Stimulated activated naive CD8-positive, alpha-beta T cell treated with anti-CD3 and anti-CD28 coated beads, Interleukin-15, Interleukin-2, amounts not matched to agents 100 ng/mL and 50 ng/mL, for 24 hours (primary cell): ENCODE data around the gene APBA2.
A peak's percentile ranks its signal among the peaks of the same experiment; 100 is the strongest.
"Not testable (repeated sequence)": the region's sequence is repeated elsewhere in the genome, so short reads cannot be mapped to it uniquely, and the experiment has no call there.

Experiments used
- H3K27ac Mint-ChIP-seq: one replicate; pipeline ENCODE4 v1.8.0; 2021; ENCODE audit warnings: mild to moderate bottlenecking, mixed read lengths
- H3K27me3 Mint-ChIP-seq: one replicate; pipeline ENCODE4 v1.8.0; 2021; ENCODE audit warnings: mixed read lengths
- H3K36me3 Mint-ChIP-seq: one replicate; pipeline ENCODE4 v1.8.0; 2021; ENCODE audit warnings: low read depth, mixed read lengths
- H3K4me1 Mint-ChIP-seq: one replicate; pipeline ENCODE4 v1.8.0; 2021; ENCODE audit warnings: low read depth, mixed read lengths
- H3K4me3 Mint-ChIP-seq: one replicate; pipeline ENCODE4 v1.8.0; 2021; ENCODE audit warnings: mild to moderate bottlenecking, mixed read lengths
- H3K9me3 Mint-ChIP-seq: one replicate; pipeline ENCODE4 v1.8.0; 2021; ENCODE audit warnings: mixed read lengths

APBA2 gene

GRCh38 chr15:29097971-29098370 lies 212.2 kb downstream of the APBA2 start:
- no peak overlapping the region for H3K27ac Mint-ChIP-seq
- no peaks in the 10 kb centered on the region for H3K36me3 Mint-ChIP-seq
- H3K4me1 Mint-ChIP-seq, result no peaks in the 10 kb centered on the region
- no peaks in the 10 kb centered on the region for H3K9me3 Mint-ChIP-seq
- H3K27me3 Mint-ChIP-seq, result no peaks in the 10 kb centered on the region
- H3K4me3 Mint-ChIP-seq, result no peak overlapping the region

- Mint-ChIP-seq H3K36me3 (no peaks in the 10 kb centered on the region), H3K27me3 (no peaks in the 10 kb centered on the region), H3K4me3 (no peak overlapping the region), H3K27ac (no peak overlapping the region), H3K9me3 (no peaks in the 10 kb centered on the region), H3K4me1 (no peaks in the 10 kb centered on the region)
These were observed 212.9 kb downstream of the APBA2 start for GRCh38 chr15:29098652-29099051.

GRCh38 chr15:29099131-29099880 lies 213.5 kb downstream of the APBA2 start:
- Mint-ChIP-seq H3K27ac (no peak overlapping the region), H3K36me3 (no peaks in the 10 kb centered on the region), H3K9me3 (no peaks in the 10 kb centered on the region), H3K27me3 (no peaks in the 10 kb centered on the region), H3K4me3 (no peak overlapping the region), H3K4me1 (no peaks in the 10 kb centered on the region)

- Mint-ChIP-seq H3K4me1 (no peaks in the 10 kb centered on the region), H3K36me3 (no peaks in the 10 kb centered on the region), H3K9me3 (no peaks in the 10 kb centered on the region), H3K4me3 (no peak overlapping the region), H3K27ac (no peak overlapping the region), H3K27me3 (no peaks in the 10 kb centered on the region)
These were observed 214.8 kb downstream of the APBA2 start for GRCh38 chr15:29100486-29101000.

GRCh38 chr15:29101491-29101890 lies 215.7 kb downstream of the APBA2 start:
- H3K4me3 Mint-ChIP-seq, result no peak overlapping the region
- H3K9me3 Mint-ChIP-seq, result no peaks in the 10 kb centered on the region
- peaks cover 5% of the 10 kb centered on the region for H3K36me3 Mint-ChIP-seq
- no peak overlapping the region for H3K27ac Mint-ChIP-seq
- no peaks in the 10 kb centered on the region for H3K27me3 Mint-ChIP-seq
- H3K4me1 Mint-ChIP-seq, result no peaks in the 10 kb centered on the region

- not testable (repeated sequence) for H3K27me3 Mint-ChIP-seq, H3K4me3 Mint-ChIP-seq, H3K27ac Mint-ChIP-seq, H3K36me3 Mint-ChIP-seq, H3K9me3 Mint-ChIP-seq, H3K4me1 Mint-ChIP-seq
These were observed 216.5 kb downstream of the APBA2 start for GRCh38 chr15:29102173-29102794.

GRCh38 chr15:29102911-29103823 lies 217.4 kb downstream of the APBA2 start:
- H3K27me3 Mint-ChIP-seq, result no peaks in the 10 kb centered on the region
- H3K9me3 Mint-ChIP-seq, result no peaks in the 10 kb centered on the region
- no peaks in the 10 kb centered on the region for H3K4me1 Mint-ChIP-seq
- H3K4me3 Mint-ChIP-seq, result no peak overlapping the region
- H3K27ac Mint-ChIP-seq, result no peak overlapping the region
- H3K36me3 Mint-ChIP-seq, result peaks cover 5% of the 10 kb centered on the region

- Mint-ChIP-seq H3K27me3 (no peaks in the 10 kb centered on the region), H3K36me3 (peaks cover 5% of the 10 kb centered on the region), H3K27ac (peak overlapping the region; percentile 16), H3K4me1 (no peaks in the 10 kb centered on the region), H3K9me3 (no peaks in the 10 kb centered on the region), H3K4me3 (no peak overlapping the region)
These were observed 218.2 kb downstream of the APBA2 start for GRCh38 chr15:29103824-29104565.

GRCh38 chr15:29104566-29104880 lies 218.7 kb downstream of the APBA2 start:
- no peaks in the 10 kb centered on the region for H3K9me3 Mint-ChIP-seq
- no peak overlapping the region for H3K27ac Mint-ChIP-seq
- H3K27me3 Mint-ChIP-seq, result no peaks in the 10 kb centered on the region
- H3K4me3 Mint-ChIP-seq, result no peak overlapping the region
- no peaks in the 10 kb centered on the region for H3K4me1 Mint-ChIP-seq
- peaks cover 5% of the 10 kb centered on the region for H3K36me3 Mint-ChIP-seq

- Mint-ChIP-seq H3K4me1 (no peaks in the 10 kb centered on the region), H3K9me3 (no peaks in the 10 kb centered on the region), H3K4me3 (no peak overlapping the region), H3K27ac (no peak overlapping the region), H3K36me3 (peaks cover 5% of the 10 kb centered on the region), H3K27me3 (no peaks in the 10 kb centered on the region)
These were observed 219.5 kb downstream of the APBA2 start for GRCh38 chr15:29105151-29105854.

- H3K4me1 Mint-ChIP-seq, result no peaks in the 10 kb centered on the region
- H3K27me3 Mint-ChIP-seq, result no peaks in the 10 kb centered on the region
- H3K36me3 Mint-ChIP-seq, result peaks cover 5% of the 10 kb centered on the region
- H3K4me3 Mint-ChIP-seq, result no peak overlapping the region
- H3K9me3 Mint-ChIP-seq, result no peaks in the 10 kb centered on the region
- H3K27ac Mint-ChIP-seq, result no peak overlapping the region
These were observed 220.3 kb downstream of the APBA2 start for GRCh38 chr15:29106116-29106515.

- Mint-ChIP-seq H3K36me3 (peaks cover 5% of the 10 kb centered on the region), H3K9me3 (no peaks in the 10 kb centered on the region), H3K27ac (no peak overlapping the region), H3K4me1 (no peaks in the 10 kb centered on the region), H3K27me3 (no peaks in the 10 kb centered on the region), H3K4me3 (no peak overlapping the region)
These were observed 220.9 kb downstream of the APBA2 start for GRCh38 chr15:29106551-29107290.

GRCh38 chr15:29107291-29107890 lies 221.6 kb downstream of the APBA2 start:
- H3K4me3 Mint-ChIP-seq, result no peak overlapping the region

More at GRCh38 chr15:29107291-29107890, 221.6 kb downstream of the APBA2 start:
- no peaks in the 10 kb centered on the region for H3K4me1 Mint-ChIP-seq
- H3K9me3 Mint-ChIP-seq, result no peaks in the 10 kb centered on the region
- H3K27ac Mint-ChIP-seq, result no peak overlapping the region
- no peaks in the 10 kb centered on the region for H3K27me3 Mint-ChIP-seq
- peaks cover 5% of the 10 kb centered on the region for H3K36me3 Mint-ChIP-seq
